ENCODE data around the gene PRMT2.

DNA sequence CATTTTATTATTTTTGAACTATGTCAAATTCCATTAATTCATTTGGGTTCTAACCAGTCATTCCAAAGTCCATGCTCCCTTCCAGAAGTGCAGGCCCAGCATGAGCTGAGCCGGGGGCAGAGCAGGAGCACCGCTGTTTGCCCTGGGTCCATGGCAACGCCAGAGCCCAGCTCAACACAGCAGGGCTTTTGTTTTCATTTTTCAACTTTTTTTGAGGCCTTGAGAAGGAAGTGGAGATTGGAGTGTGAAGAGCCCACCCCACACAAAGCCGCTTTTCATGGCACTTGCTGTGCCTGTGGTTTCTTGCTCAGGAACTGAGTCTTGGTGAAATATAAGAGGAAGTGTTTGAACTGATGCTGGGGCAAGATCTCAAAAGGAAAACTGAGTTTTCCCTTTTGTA lies 13.2 kb upstream of the PRMT2 start:
- TF ChIP-seq, protein P1, sequence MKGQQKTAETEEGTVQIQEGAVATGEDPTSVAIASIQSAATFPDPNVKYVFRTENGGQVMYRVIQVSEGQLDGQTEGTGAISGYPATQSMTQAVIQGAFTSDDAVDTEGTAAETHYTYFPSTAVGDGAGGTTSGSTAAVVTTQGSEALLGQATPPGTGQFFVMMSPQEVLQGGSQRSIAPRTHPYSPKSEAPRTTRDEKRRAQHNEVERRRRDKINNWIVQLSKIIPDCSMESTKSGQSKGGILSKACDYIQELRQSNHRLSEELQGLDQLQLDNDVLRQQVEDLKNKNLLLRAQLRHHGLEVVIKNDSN (IDR thresholded peaks at IDR 0.05) = no peak
- TF ChIP-seq EGR1 (IDR thresholded peaks at IDR 0.05) = no peak
- no peak for TF ChIP-seq EP300 (IDR thresholded peaks at IDR 0.05; ENCODE audit: borderline replicate concordance)
- TF ChIP-seq, protein P2, sequence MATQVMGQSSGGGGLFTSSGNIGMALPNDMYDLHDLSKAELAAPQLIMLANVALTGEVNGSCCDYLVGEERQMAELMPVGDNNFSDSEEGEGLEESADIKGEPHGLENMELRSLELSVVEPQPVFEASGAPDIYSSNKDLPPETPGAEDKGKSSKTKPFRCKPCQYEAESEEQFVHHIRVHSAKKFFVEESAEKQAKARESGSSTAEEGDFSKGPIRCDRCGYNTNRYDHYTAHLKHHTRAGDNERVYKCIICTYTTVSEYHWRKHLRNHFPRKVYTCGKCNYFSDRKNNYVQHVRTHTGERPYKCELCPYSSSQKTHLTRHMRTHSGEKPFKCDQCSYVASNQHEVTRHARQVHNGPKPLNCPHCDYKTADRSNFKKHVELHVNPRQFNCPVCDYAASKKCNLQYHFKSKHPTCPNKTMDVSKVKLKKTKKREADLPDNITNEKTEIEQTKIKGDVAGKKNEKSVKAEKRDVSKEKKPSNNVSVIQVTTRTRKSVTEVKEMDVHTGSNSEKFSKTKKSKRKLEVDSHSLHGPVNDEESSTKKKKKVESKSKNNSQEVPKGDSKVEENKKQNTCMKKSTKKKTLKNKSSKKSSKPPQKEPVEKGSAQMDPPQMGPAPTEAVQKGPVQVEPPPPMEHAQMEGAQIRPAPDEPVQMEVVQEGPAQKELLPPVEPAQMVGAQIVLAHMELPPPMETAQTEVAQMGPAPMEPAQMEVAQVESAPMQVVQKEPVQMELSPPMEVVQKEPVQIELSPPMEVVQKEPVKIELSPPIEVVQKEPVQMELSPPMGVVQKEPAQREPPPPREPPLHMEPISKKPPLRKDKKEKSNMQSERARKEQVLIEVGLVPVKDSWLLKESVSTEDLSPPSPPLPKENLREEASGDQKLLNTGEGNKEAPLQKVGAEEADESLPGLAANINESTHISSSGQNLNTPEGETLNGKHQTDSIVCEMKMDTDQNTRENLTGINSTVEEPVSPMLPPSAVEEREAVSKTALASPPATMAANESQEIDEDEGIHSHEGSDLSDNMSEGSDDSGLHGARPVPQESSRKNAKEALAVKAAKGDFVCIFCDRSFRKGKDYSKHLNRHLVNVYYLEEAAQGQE (IDR thresholded peaks at IDR 0.05; ENCODE audit: low read depth) = no peak
- no peak for TF ChIP-seq YY1 (IDR thresholded peaks at IDR 0.05; ENCODE audit: low read depth)
- TF ChIP-seq TAF1 (IDR thresholded peaks at IDR 0.05; ENCODE audit: low read depth) = no peak
- no peak for TF ChIP-seq FOXM1 (IDR thresholded peaks at IDR 0.05; ENCODE audit: borderline replicate concordance, low read depth)
- no peak for TF ChIP-seq ZBTB7A (IDR thresholded peaks at IDR 0.05; ENCODE audit: low read depth)
- TF ChIP-seq RAD21 (IDR thresholded peaks at IDR 0.05; ENCODE audit: low read depth) = no peak
- TF ChIP-seq CEBPB (IDR thresholded peaks at IDR 0.05) = no peak
- TF ChIP-seq, protein P3, sequence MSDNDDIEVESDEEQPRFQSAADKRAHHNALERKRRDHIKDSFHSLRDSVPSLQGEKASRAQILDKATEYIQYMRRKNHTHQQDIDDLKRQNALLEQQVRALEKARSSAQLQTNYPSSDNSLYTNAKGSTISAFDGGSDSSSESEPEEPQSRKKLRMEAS (IDR thresholded peaks at IDR 0.05) = no peak
- no peak for TF ChIP-seq CREB1 (IDR thresholded peaks at IDR 0.05; ENCODE audit: low read depth)
